Stimulated activated CD4-positive, alpha-beta T cell treated with anti-CD3 and anti-CD28 coated beads, Interleukin-1b, Interleukin-23, amount 100 ng/mL, for 1 hour (primary cell): Measurements from ENCODE around the gene PCDHB7.
"Not testable (repeated sequence)": the region's sequence is repeated elsewhere in the genome, so short reads cannot be mapped to it uniquely, and the experiment has no call there.

Experiments used
- DNase-seq, 2 donors: peaks; one replicate each; pipeline ENCODE4 v3.0.0-alpha.2; 2020; ENCODE audit warnings: low read depth in 2 of 2

PCDHB7 gene

DNA sequence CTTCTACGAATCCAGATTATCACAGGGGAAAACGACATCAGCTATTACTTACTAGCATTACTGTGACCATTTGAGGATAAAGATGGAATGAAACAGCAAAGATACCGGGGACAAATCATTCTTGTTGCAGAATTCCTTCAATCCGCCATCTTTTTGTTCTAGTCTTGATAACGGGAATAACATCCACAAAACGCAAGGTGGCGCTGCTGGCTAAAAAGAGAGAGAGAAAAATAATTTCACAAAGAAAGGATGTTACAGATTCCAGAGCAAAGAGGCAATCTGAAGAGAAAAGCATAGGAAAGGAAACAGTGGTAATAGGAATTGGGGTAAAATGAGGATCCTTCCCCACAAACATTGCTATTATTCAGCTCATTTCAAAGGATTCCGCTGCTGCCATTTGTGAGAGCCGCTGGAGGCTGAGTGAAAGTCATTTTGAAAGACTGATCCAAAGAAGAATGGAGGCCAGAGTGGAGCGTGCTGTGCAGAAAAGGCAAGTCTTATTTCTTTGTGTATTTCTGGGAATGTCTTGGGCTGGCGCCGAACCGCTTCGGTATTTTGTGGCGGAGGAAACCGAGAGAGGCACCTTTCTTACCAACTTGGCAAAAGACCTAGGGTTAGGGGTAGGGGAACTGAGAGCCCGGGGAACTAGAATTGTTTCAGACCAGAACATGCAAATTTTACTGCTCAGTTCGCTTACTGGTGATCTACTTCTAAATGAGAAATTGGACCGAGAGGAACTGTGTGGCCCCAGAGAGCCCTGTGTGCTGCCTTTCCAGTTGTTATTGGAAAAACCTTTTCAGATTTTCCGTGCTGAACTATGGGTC, at the start of gene PCDHB7:
TSS of gene PCDHB7 (plus strand) at position 264 of the 824 bp plus-strand sequence. CDS start at position 456, 192 bp downstream.
- no peak for DNase-seq

DNA sequence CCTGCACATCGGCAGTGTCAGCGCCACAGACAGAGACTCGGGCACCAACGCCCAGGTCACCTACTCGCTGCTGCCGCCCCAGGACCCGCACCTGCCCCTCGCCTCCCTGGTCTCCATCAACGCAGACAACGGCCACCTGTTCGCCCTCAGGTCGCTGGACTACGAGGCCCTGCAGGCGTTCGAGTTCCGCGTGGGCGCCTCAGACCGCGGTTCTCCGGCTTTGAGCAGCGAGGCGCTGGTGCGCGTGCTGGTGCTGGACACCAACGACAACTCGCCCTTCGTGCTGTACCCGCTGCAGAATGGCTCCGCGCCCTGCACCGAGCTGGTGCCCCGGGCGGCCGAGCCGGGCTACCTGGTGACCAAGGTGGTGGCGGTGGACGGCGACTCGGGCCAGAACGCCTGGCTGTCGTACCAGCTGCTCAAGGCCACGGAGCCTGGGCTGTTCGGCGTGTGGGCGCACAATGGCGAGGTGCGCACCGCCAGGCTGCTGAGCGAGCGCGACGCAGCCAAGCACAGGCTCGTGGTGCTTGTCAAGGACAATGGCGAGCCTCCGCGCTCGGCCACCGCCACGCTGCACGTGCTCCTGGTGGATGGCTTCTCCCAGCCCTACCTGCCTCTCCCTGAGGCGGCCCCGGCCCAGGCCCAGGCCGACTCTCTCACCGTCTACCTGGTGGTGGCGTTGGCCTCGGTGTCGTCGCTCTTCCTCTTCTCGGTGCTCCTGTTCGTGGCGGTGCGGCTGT, 48.9 kb upstream of the PCDHB7 start:
- DNase-seq = not testable (repeated sequence)

DNA sequence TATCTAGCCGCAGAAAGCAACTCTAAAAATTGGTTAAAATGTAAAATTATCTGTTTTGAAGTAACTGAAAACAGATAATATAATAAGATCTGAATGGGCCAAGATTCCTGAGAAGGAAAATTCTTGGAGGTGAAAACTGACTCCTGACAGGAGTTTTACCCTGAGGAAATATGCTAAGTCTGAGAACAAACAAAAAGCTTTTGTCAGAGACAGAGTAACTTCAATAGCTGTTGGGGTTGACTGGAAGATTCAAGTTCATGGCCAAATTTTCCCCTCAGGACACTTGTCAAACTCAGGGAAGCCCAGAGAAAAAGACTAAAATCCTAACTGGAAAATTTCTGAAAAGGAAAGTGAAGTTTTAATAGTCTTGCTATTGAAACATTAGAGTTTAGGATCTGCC, 45.1 kb upstream of the PCDHB7 start:
- no peak for DNase-seq

DNA sequence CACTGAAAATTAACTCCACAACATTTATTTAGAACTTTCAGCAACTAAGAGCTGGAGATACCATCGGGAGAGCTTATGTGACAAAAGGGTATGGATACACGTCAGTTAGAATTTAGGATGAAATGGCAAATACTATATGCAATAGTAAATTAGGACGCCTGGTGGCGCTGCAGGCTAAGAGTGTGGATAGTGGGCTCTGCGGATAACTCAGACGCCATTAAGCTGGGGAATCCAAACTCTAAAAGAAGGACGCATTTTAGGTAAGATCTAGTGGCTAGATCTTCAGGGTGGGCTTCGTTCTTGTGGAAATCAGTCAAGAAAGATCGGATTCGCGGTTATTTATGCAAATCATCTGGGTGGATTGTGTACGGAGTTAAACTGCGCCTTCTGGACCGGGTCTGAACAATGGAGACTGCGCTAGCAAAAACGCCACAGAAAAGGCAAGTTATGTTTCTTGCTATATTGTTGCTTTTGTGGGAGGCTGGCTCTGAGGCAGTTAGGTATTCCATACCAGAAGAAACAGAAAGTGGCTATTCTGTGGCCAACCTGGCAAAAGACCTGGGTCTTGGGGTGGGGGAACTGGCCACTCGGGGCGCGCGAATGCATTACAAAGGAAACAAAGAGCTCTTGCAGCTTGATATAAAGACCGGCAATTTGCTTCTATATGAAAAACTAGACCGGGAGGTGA, 37.3 kb upstream of the PCDHB7 start, which contains the start of gene PCDHB5:
TSS of gene PCDHB5 (plus strand) at position 177 of the 688 bp plus-strand sequence. CDS start at position 406, 229 bp downstream.
- DNase-seq = no peak

DNA sequence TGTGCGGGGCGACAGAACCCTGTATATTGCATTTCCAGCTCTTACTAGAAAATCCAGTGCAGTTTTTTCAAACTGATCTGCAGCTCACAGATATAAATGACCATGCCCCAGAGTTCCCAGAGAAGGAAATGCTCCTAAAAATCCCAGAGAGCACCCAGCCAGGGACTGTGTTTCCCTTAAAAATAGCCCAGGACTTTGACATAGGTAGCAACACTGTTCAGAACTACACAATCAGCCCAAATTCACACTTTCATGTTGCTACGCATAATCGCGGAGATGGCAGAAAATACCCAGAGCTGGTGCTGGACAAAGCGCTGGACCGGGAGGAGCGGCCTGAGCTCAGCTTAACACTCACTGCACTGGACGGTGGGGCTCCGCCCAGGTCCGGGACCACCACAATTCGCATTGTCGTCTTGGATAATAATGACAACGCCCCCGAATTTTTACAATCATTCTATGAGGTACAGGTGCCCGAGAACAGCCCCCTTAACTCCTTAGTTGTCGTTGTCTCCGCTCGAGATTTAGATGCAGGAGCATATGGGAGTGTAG, 36.7 kb upstream of the PCDHB7 start:
- DNase-seq = no peak

DNA sequence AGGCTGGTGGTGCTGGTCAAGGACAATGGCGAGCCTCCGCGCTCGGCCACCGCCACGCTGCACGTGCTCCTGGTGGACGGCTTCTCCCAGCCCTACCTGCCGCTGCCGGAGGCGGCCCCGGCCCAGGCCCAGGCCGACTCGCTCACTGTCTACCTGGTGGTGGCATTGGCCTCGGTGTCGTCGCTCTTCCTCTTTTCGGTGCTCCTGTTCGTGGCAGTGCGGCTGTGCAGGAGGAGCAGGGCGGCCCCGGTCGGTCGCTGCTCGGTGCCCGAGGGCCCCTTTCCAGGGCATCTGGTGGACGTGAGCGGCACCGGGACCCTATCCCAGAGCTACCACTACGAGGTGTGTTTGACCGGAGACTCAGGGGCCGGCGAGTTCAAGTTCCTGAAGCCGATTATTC, 35.1 kb upstream of the PCDHB7 start:
- DNase-seq = not testable (repeated sequence)

DNA sequence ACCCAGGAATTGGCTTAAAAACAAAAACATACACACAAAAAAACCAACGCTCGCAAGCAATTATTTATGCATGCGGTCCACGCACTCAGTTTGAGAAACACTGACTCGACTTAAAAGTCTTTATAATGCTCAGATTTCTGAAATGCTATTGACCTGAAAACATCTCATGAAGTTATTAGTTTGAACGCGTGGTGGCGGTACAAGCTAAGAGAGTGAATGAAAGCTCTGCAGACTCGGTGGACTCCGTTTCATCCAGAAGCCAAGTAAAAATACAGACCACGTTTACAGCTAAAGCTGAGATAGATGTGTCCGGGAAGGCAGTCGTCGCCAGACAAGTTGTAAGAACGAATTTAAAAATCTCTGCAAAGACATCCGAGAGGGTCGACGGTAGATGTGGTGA, 22.6 kb upstream of the PCDHB7 start, which contains the start of gene PCDHB6:
TSS of gene PCDHB6 (plus strand) at position 246 of the 400 bp plus-strand sequence. CDS start 201 bp downstream, outside the sequence.
- DNase-seq = no peak

DNA sequence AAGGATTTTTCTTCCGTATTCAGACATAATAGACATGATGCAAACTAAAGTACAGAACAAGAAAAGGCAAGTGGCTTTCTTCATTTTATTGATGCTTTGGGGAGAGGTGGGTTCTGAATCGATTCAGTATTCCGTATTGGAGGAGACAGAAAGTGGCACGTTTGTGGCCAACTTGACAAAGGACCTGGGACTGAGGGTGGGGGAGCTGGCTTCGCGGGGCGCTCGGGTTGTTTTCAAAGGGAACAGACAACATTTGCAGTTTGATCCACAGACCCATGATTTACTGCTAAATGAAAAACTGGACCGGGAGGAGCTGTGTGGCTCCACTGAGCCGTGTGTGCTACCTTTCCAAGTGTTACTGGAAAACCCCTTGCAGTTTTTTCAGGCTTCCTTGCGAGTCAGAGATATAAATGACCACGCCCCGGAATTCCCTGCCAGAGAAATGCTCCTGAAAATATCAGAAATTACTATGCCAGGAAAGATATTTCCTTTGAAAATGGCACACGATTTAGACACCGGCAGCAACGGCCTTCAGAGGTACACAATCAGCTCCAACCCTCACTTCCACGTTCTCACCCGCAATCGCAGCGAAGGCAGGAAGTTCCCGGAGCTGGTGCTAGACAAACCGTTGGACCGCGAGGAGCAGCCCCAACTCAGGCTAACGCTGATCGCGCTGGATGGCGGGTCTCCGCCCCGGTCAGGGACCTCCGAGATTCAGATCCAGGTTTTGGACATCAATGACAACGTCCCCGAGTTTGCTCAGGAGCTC, 22.0 kb upstream of the PCDHB7 start:
- DNase-seq = no peak

DNA sequence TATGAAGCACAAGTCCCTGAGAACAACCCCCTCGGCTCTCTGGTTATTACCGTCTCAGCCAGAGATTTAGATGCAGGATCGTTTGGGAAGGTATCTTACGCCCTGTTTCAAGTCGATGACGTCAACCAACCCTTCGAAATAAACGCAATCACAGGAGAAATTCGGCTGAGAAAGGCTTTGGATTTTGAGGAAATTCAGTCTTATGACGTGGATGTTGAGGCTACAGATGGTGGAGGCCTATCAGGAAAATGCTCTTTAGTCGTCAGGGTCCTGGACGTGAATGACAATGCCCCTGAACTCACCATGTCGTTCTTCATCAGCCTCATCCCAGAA, 21.5 kb upstream of the PCDHB7 start:
- DNase-seq = no peak

DNA sequence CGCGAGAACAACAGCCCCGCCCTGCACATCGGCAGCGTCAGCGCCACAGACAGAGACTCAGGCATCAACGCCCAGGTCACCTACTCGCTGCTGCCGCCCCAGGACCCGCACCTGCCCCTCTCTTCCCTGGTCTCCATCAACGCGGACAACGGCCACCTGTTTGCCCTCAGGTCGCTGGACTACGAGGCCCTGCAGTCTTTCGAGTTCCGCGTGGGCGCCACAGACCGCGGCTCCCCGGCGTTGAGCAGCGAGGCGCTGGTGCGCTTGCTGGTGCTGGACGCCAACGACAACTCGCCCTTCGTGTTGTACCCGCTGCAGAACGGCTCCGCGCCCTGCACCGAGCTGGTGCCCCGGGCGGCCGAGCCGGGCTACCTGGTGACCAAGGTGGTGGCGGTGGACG, 20.8 kb upstream of the PCDHB7 start:
- not testable (repeated sequence) for DNase-seq

DNA sequence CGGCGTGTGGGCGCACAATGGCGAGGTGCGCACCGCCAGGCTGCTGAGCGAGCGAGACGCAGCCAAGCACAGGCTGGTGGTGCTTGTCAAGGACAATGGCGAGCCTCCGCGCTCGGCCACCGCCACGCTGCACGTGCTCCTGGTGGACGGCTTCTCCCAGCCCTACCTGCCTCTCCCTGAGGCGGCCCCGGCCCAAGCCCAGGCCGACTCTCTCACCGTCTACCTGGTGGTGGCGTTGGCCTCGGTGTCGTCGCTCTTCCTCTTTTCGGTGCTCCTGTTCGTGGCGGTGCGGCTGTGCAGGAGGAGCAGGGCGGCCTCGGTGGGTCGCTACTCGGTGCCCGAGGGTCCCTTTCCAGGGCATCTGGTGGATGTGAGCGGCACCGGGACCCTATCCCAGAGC, 20.3 kb upstream of the PCDHB7 start:
- not testable (repeated sequence) for DNase-seq

DNA sequence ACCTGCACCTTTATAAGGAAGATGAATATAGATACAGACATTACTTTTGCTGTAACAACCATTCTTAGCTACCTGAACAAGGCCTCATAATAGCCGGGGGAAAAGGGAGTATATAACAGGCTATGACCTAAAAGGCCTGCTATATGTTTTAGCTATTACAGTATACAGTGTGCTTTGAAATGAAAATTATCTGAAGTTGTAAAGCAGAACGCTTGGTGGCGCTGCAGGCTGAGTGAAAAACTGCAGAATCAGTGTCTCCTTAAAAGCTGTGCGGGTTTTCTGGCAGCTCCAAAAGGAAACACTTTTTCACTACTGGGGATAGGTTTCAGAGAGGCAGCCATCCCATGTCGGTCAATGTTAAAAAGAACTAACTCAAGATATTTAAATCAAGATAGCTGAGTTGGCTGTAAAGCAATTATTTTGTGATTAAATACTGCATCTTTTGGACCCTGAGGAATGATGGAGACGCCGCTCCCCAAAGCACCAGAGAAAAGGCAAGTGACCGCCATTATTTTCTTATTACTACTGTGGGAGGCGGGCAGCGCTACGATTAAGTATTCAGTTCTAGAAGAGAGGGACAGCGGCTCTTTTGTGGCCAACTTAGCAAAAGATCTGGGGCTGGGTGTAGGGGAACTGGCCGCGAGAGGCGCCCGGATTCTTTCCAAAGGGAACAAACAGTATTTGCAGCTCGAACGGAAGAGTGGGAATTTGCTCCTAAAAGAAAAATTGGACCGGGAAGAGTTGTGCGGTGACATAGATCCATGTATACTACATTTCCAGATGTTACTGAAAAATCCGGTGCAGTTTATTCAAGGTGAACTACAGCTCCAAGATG, 16.7 kb upstream of the PCDHB7 start:
- DNase-seq = no peak

DNA sequence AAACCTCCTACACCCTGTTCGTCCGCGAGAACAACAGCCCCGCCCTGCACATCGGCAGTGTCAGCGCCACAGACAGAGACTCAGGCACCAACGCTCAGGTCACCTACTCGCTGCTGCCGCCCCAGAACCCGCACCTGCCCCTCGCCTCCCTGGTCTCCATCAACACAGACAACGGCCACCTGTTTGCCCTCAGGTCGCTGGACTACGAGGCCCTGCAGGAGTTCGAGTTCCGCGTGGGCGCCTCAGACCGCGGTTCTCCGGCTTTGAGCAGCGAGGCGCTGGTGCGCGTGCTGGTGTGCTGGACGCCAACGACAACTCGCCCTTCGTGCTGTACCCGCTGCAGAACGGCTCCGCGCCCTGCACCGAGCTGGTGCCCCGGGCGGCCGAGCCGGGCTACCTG, 15.1 kb upstream of the PCDHB7 start:
- DNase-seq = not testable (repeated sequence)

DNA sequence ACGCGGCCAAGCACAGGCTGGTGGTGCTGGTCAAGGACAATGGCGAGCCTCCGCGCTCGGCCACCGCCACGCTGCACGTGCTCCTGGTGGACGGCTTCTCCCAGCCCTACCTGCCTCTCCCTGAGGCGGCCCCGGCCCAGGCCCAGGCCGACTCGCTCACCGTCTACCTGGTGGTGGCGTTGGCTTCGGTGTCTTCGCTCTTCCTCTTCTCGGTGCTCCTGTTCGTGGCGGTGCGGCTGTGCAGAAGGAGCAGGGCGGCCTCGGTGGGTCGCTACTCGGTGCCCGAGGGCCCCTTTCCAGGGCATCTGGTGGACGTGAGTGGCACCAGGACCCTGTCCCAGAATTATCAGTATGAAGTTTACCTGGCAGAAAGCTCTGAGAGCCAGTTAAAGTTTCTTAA, 14.5 kb upstream of the PCDHB7 start:
- not testable (repeated sequence) for DNase-seq

DNA sequence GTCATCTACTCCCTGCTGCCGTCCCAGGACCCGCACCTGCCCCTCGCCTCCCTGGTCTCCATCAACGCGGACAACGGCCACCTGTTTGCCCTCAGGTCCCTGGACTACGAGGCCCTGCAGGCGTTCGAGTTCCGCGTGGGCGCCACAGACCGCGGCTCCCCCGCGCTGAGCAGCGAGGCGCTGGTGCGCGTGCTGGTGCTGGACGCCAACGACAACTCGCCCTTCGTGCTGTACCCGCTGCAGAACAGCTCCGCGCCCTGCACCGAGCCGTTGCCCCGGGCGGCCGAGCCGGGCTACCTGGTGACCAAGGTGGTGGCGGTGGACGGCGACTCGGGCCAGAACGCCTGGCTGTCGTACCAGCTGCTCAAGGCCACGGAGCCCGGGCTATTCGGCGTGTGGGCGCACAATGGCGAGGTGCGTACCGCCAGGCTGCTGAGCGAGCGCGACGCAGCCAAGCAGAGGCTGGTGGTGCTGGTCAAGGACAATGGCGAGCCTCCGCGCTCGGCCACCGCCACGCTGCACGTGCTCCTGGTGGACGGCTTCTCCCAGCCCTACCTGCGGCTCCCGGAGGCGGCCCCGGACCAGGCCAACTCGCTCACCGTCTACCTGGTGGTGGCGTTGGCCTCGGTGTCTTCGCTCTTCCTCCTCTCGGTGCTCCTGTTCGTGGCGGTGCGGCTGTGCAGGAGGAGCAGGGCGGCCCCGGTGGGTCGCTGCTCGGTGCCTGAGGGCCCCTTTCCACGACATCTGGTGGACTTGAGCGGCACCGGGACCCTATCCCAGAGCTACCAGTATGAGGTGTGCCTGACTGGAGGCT, 2.1 kb downstream of the PCDHB7 start:
- DNase-seq = not testable (repeated sequence)

DNA sequence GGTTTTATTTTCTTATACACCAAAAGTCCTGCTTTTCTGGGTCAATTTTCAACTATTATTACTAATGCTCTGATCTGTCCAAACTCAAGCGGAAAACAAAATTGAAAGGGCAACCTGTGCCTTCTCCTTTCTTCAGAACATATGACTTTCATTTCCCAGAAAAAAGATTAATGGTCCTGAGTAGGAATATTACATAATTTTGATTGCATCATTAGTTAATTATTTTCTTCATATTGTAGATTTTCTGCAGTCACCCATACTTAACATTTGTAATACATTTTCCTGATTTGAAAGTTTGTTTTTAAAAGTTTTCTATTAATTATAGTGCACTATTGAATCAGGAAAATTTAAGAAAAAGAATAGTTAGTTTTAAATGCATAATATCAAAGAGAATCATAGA, 3.5 kb downstream of the PCDHB7 start:
- DNase-seq = no peak

DNA sequence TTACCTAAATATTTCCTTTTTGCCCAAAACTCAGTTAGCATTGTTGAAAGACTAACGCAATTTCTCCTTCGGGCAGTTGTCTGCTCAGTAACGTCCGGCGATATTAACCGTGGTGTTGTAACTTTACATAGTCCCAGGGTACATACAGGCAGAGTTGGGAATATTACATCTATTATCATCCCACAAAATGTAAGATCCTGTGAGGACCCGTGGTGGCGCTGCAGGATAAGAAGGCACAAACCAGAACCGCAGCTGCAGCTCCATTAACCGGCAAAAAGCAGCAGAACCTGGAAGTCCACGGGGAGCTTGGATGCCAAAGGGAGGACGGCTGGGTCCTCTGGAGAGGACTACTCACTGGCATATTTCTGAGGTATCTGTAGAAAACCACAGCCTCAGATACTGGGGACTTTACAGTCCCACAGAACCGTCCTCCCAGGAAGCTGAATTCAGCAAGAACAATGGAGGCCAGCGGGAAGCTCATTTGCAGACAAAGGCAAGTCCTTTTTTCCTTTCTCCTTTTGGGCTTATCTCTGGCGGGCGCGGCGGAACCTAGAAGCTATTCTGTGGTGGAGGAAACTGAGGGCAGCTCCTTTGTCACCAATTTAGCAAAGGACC, 5.2 kb downstream of the PCDHB7 start, which contains the start of gene PCDHB8:
TSS of gene PCDHB8 (plus strand) at position 214 of the 615 bp plus-strand sequence. CDS start at position 459, 245 bp downstream.
- DNase-seq = not testable (repeated sequence)

DNA sequence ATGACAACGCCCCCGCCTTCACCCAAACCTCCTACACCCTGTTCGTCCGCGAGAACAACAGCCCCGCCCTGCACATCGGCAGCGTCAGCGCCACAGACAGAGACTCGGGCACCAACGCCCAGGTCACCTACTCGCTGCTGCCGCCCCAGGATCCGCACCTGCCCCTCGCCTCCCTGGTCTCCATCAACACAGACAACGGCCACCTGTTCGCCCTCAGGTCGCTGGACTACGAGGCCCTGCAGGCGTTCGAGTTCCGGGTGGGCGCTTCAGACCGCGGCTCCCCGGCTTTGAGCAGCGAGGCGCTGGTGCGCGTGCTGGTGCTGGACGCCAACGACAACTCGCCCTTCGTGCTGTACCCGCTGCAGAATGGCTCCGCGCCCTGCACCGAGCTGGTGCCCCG, 6.9 kb downstream of the PCDHB7 start:
- not testable (repeated sequence) for DNase-seq

DNA sequence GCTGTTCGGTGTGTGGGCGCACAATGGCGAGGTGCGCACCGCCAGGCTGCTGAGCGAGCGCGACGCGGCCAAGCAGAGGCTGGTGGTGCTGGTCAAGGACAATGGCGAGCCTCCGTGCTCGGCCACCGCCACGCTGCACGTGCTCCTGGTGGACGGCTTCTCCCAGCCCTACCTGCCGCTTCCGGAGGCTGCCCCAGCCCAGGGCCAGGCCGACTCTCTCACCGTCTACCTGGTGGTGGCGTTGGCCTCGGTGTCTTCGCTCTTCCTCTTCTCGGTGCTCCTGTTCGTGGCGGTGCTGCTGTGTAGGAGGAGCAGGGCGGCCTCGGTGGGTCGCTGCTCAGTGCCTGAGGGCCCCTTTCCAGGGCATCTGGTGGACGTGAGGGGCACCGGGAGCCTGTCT, 7.4 kb downstream of the PCDHB7 start:
- not testable (repeated sequence) for DNase-seq
